ENCODE data around the gene TRABD2B. TPM values are rescaled to one million over a fixed set of nuclear protein-coding genes. Genes with fewer than 3 reads are reported as not detected.

The TRABD2B gene
- total RNA-seq, 1 donor from 2014 or later = 0.64 TPM

- peaks cover 5% of the 10 kb centered on the region for H3K9me3 Mint-ChIP-seq (ENCODE audit: unreplicated experiment)
- no peak overlapping the region for H3K4me3 Mint-ChIP-seq (ENCODE audit: unreplicated experiment)
- no peak overlapping the region for H3K27ac Mint-ChIP-seq (ENCODE audit: unreplicated experiment)
- peaks cover 4% of the 10 kb centered on the region for H3K27me3 Mint-ChIP-seq (ENCODE audit: unreplicated experiment)
- H3K36me3 Mint-ChIP-seq (ENCODE audit: unreplicated experiment) = no peaks in the 10 kb centered on the region
- H3K4me1 Mint-ChIP-seq (ENCODE audit: low read depth, unreplicated experiment) = peaks cover 4% of the 10 kb centered on the region
- no peak for DNase-seq
- no peak for TF ChIP-seq CTCF (IDR thresholded peaks at IDR 0.05; ENCODE audit: partially characterized antibody, unreplicated experiment)
Observed at GRCh38 chr1:47915677-47916353, 81.4 kb downstream of the TRABD2B start.

GRCh38 chr1:47914952-47915676 lies 82.1 kb downstream of the TRABD2B start:
- peaks cover 4% of the 10 kb centered on the region for H3K27me3 Mint-ChIP-seq (ENCODE audit: unreplicated experiment)
- peaks cover 7% of the 10 kb centered on the region for H3K9me3 Mint-ChIP-seq (ENCODE audit: unreplicated experiment)
- H3K4me3 Mint-ChIP-seq (ENCODE audit: unreplicated experiment) = no peak overlapping the region
- H3K4me1 Mint-ChIP-seq (ENCODE audit: low read depth, unreplicated experiment) = peaks cover 4% of the 10 kb centered on the region
- TF ChIP-seq CTCF (IDR thresholded peaks at IDR 0.05; ENCODE audit: partially characterized antibody, unreplicated experiment) = no peak
- H3K27ac Mint-ChIP-seq (ENCODE audit: unreplicated experiment) = no peak overlapping the region
- H3K36me3 Mint-ChIP-seq (ENCODE audit: unreplicated experiment) = no peaks in the 10 kb centered on the region
- no peak for DNase-seq

GRCh38 chr1:47914218-47914938 lies 82.8 kb downstream of the TRABD2B start:
- H3K27ac Mint-ChIP-seq (ENCODE audit: unreplicated experiment) = no peak overlapping the region

GRCh38 chr1:47913225-47913823 lies 83.9 kb downstream of the TRABD2B start:
- Mint-ChIP-seq H3K27ac (ENCODE audit: unreplicated experiment) (no peak overlapping the region), H3K9me3 (ENCODE audit: unreplicated experiment) (peaks cover 7% of the 10 kb centered on the region), H3K4me3 (ENCODE audit: unreplicated experiment) (no peak overlapping the region)

More at GRCh38 chr1:47914218-47914938, 82.8 kb downstream of the TRABD2B start:
- H3K4me1 Mint-ChIP-seq (ENCODE audit: low read depth, unreplicated experiment) = peaks cover 4% of the 10 kb centered on the region
- H3K4me3 Mint-ChIP-seq (ENCODE audit: unreplicated experiment) = no peak overlapping the region
- H3K36me3 Mint-ChIP-seq (ENCODE audit: unreplicated experiment) = no peaks in the 10 kb centered on the region
- peaks cover 7% of the 10 kb centered on the region for H3K9me3 Mint-ChIP-seq (ENCODE audit: unreplicated experiment)
- no peak for DNase-seq
- peaks cover 6% of the 10 kb centered on the region for H3K27me3 Mint-ChIP-seq (ENCODE audit: unreplicated experiment)
- TF ChIP-seq CTCF (IDR thresholded peaks at IDR 0.05; ENCODE audit: partially characterized antibody, unreplicated experiment) = no peak

More at GRCh38 chr1:47913225-47913823, 83.9 kb downstream of the TRABD2B start:
- TF ChIP-seq CTCF (IDR thresholded peaks at IDR 0.05; ENCODE audit: partially characterized antibody, unreplicated experiment) = no peak
- DNase-seq = no peak
- Mint-ChIP-seq H3K4me1 (ENCODE audit: low read depth, unreplicated experiment) (peaks cover 4% of the 10 kb centered on the region), H3K36me3 (ENCODE audit: unreplicated experiment) (no peaks in the 10 kb centered on the region), H3K27me3 (ENCODE audit: unreplicated experiment) (peaks cover 6% of the 10 kb centered on the region)
